Activated B cell treated with CpG ODN at 0.5 μM for 24 hours (primary cell): ENCODE measurements around the gene CD9. TPM values are rescaled to one million over a fixed set of nuclear protein-coding genes. Genes with fewer than 3 reads are reported as not detected.

Experiments used
- ATAC-seq: fragments of 200-7000 bp; cut with Tn5 transposase; one replicate; pipeline ENCODE4 v1.10.0; 2021; ENCODE audit warnings: low read depth, mild to moderate bottlenecking, moderate library complexity
- CTCF ChIA-PET: fragments of 350-600 bp; sonication (Branson Sonifier 250); formaldehyde crosslinking; loops from one replicate; lab custom pipeline; 2021; ENCODE audit warnings: antibody characterized with exemption; lab: Charles Lee
- POLR2A ChIA-PET: fragments of 350-600 bp; sonication (Branson Sonifier 250); formaldehyde crosslinking; loops from one replicate; lab custom pipeline; 2021; ENCODE audit warnings: antibody characterized with exemption; lab: Charles Lee
- DNase-seq: peaks from one replicate; pipeline ENCODE4 v3.0.0; 2022
- H3K27ac Mint-ChIP-seq: one replicate; pipeline ENCODE4 v1.8.0; 2020; ENCODE audit warnings: mixed read lengths
- H3K27me3 Mint-ChIP-seq: one replicate; pipeline ENCODE4 v1.8.0; 2021; ENCODE audit warnings: mixed read lengths
- H3K36me3 Mint-ChIP-seq: one replicate; pipeline ENCODE4 v1.8.0; 2021; ENCODE audit warnings: low read depth, mixed read lengths
- H3K4me1 Mint-ChIP-seq: one replicate; pipeline ENCODE4 v1.8.0; 2021; ENCODE audit warnings: mixed read lengths
- H3K4me3 Mint-ChIP-seq: one replicate; pipeline ENCODE4 v1.8.0; 2020; ENCODE audit warnings: mild to moderate bottlenecking, mixed read lengths
- H3K9me3 Mint-ChIP-seq: one replicate; pipeline ENCODE4 v1.8.0; 2020; ENCODE audit warnings: mixed read lengths
- CTCF ChIP-seq: fragments of 200-600 bp; IDR thresholded peaks from one replicate; pipeline ENCODE4 v1.8.0; 2022; ENCODE audit warnings: antibody characterized with exemption, mild to moderate bottlenecking
- intact Hi-C: fragments of 100-400 bp; cut with micrococcal nuclease; formaldehyde crosslinking; loops from one replicate; pipeline ENCODE4 v1.15.1; 2024
- total RNA-seq: library from RNA; stranded (reverse); gene quantifications from 2 replicates; pipeline ENCODE4 v1.2.3, GENCODE V29; 2022

The CD9 gene
- total RNA-seq, 1 donor from 2014 or later: 2.5 TPM

GRCh38 chr12:6178981-6179761 lies 21.0 kb upstream of the CD9 start:
- no peaks in the 10 kb centered on the region for H3K9me3 Mint-ChIP-seq

GRCh38 chr12:6180268-6181051 lies 19.7 kb upstream of the CD9 start:
- no peak for ATAC-seq
- Mint-ChIP-seq H3K9me3 (no peaks in the 10 kb centered on the region), H3K4me1 (no peaks in the 10 kb centered on the region), H3K27ac (no peak overlapping the region), H3K27me3 (peaks cover 28% of the 10 kb centered on the region), H3K36me3 (no peaks in the 10 kb centered on the region), H3K4me3 (no peak overlapping the region)
- DNase-seq: no peak
- TF ChIP-seq CTCF: no peak
- ChIA-PET CTCF (no interaction called here), POLR2A (no interaction called here)
- intact Hi-C loops: no loop called here

More at GRCh38 chr12:6178981-6179761, 21.0 kb upstream of the CD9 start:
- ATAC-seq: no peak
- CTCF ChIA-PET: no interaction called here
- POLR2A ChIA-PET: no interaction called here
- Mint-ChIP-seq H3K27me3 (peaks cover 22% of the 10 kb centered on the region), H3K36me3 (no peaks in the 10 kb centered on the region), H3K27ac (no peak overlapping the region), H3K4me1 (no peaks in the 10 kb centered on the region), H3K4me3 (no peak overlapping the region)
- intact Hi-C loops: no loop called here
- TF ChIP-seq CTCF: no peak
- DNase-seq: no peak

GRCh38 chr12:6181166-6181565 lies 19.0 kb upstream of the CD9 start:
- no peak for DNase-seq
- H3K27ac Mint-ChIP-seq: no peak overlapping the region
- no peak overlapping the region for H3K4me3 Mint-ChIP-seq
- ChIA-PET POLR2A (interaction anchor here (0.6 kb wide), 1 partner anchor 15 kb away, joined by 3 read pairs; no protein-coding TSS in a partner anchor), CTCF (no interaction called here)
- intact Hi-C loops: no loop called here
- ATAC-seq: no peak
- H3K27me3 Mint-ChIP-seq: peaks cover 30% of the 10 kb centered on the region
- no peaks in the 10 kb centered on the region for H3K36me3 Mint-ChIP-seq
- no peaks in the 10 kb centered on the region for H3K9me3 Mint-ChIP-seq
- H3K4me1 Mint-ChIP-seq: no peaks in the 10 kb centered on the region
- no peak for TF ChIP-seq CTCF

- ChIA-PET CTCF (interaction anchor here (0.5 kb wide), 1 partner anchor 28 kb away, joined by 3 read pairs; no protein-coding TSS in a partner anchor), POLR2A (interaction anchor here (0.6 kb wide), 1 partner anchor 15 kb away, joined by 3 read pairs; no protein-coding TSS in a partner anchor)
- Mint-ChIP-seq H3K27ac (no peak overlapping the region), H3K9me3 (no peaks in the 10 kb centered on the region), H3K4me1 (no peaks in the 10 kb centered on the region), H3K4me3 (no peak overlapping the region), H3K27me3 (peaks cover 30% of the 10 kb centered on the region), H3K36me3 (no peaks in the 10 kb centered on the region)
- intact Hi-C loops: no loop called here
- DNase-seq (no peak), ATAC-seq (no peak)
- no peak for TF ChIP-seq CTCF
These were observed 18.5 kb upstream of the CD9 start for GRCh38 chr12:6181583-6182278.
